GM23338 (cell line): ENCODE data around the gene CARMIL1. TPM values are rescaled to one million over a fixed set of nuclear protein-coding genes. Genes with fewer than 3 reads are reported as not detected.

Experiments used
- ATAC-seq: fragments of 200-7000 bp; cut with Tn5 transposase; 3 replicates; pipeline ENCODE4 v1.9.1; 2020
- DNase-seq: peaks from one replicate; pipeline ENCODE4 v3.0.0-alpha.2; 2015; ENCODE audit warnings: low spot score
- H2AFZ ChIP-seq: fragments of 200-600 bp; sonication (generic); 2 replicates; pipeline ENCODE4 v1.8.0; 2016; ENCODE audit warnings: antibody characterized with exemption, mild to moderate bottlenecking, moderate library complexity
- H3F3A ChIP-seq: fragments of 200-600 bp; sonication (generic); replicated peaks from 2 replicates; pipeline ENCODE4 v1.8.0; 2017; ENCODE audit warnings: antibody characterized with exemption, mixed run types, low read depth
- H3K27ac ChIP-seq: fragments of 200-600 bp; sonication (generic); 2 replicates; pipeline ENCODE4 v1.6.1; 2016; ENCODE audit warnings: low read depth
- H3K27me3 ChIP-seq: fragments of 200-600 bp; sonication (generic); 2 replicates; pipeline ENCODE4 v1.8.0; 2016; ENCODE audit warnings: mild to moderate bottlenecking, mixed run types, moderate library complexity; ENCODE audit not compliant: insufficient read depth
- H3K36me3 ChIP-seq: fragments of 200-600 bp; sonication (generic); 2 replicates; pipeline ENCODE4 v1.8.0; 2016; ENCODE audit warnings: mild to moderate bottlenecking; ENCODE audit not compliant: insufficient read depth
- H3K4me1 ChIP-seq: fragments of 200-600 bp; sonication (generic); 2 replicates; pipeline ENCODE4 v1.8.0; 2016; ENCODE audit warnings: mild to moderate bottlenecking, moderate library complexity; ENCODE audit not compliant: insufficient read depth
- H3K4me2 ChIP-seq: fragments of 200-600 bp; sonication (generic); 2 replicates; pipeline ENCODE4 v1.7.1; 2017; ENCODE audit warnings: mixed run types
- H3K4me3 ChIP-seq: fragments of 200-600 bp; sonication (generic); 2 replicates; pipeline ENCODE4 v1.6.1; 2016; ENCODE audit warnings: mixed run types
- H3K79me2 ChIP-seq: fragments of 200-600 bp; sonication (generic); replicated peaks from 2 replicates; pipeline ENCODE4 v1.8.0; 2017; ENCODE audit warnings: mild to moderate bottlenecking; ENCODE audit not compliant: insufficient read depth
- H3K9me2 ChIP-seq: fragments of 200-600 bp; sonication (generic); 2 replicates; pipeline ENCODE4 v1.8.0; 2017; ENCODE audit not compliant: insufficient read depth
- H4K20me1 ChIP-seq: fragments of 200-600 bp; sonication (generic); replicated peaks from 2 replicates; pipeline ENCODE4 v1.8.0; 2017; ENCODE audit warnings: mild to moderate bottlenecking; ENCODE audit not compliant: insufficient read depth
- H3K27ac Mint-ChIP-seq: 2 replicates; pipeline ENCODE4 v1.8.0; 2020; ENCODE audit warnings: inconsistent platforms, mild to moderate bottlenecking, moderate library complexity, mixed read lengths
- H3K27me3 Mint-ChIP-seq: 3 replicates; pipeline ENCODE4 v1.8.0; 2022; ENCODE audit warnings: low read depth, mild to moderate bottlenecking, moderate library complexity, mixed read lengths, inconsistent platforms; ENCODE audit not compliant: insufficient read depth, poor library complexity
- H3K36me3 Mint-ChIP-seq: 3 replicates; pipeline ENCODE4 v1.8.0; 2021; ENCODE audit warnings: low read depth, mild to moderate bottlenecking, inconsistent platforms, moderate library complexity, mixed read lengths
- H3K4me1 Mint-ChIP-seq: 3 replicates; pipeline ENCODE4 v1.8.0; 2020; ENCODE audit warnings: mild to moderate bottlenecking, inconsistent platforms, mixed read lengths
- H3K4me3 Mint-ChIP-seq: 3 replicates; pipeline ENCODE4 v1.8.0; 2021; ENCODE audit warnings: moderate library complexity, mild to moderate bottlenecking, inconsistent platforms, mixed read lengths
- H3K9me3 Mint-ChIP-seq: 3 replicates; pipeline ENCODE4 v1.8.0; 2020; ENCODE audit warnings: moderate library complexity, mild to moderate bottlenecking, inconsistent platforms, mixed read lengths
- CREB1 ChIP-seq: fragments of 250-450 bp; sonication (Bioruptor Pico); IDR thresholded peaks from 2 replicates; pipeline ENCODE4 v1.5.0; 2020; ENCODE audit warnings: low read depth, mild to moderate bottlenecking, moderate library complexity
- JUNB ChIP-seq: IDR thresholded peaks from one replicate; pipeline ENCODE4 v1.6.1; 2016; ENCODE audit warnings: antibody characterized with exemption; ENCODE audit not compliant: unreplicated experiment
- POLR2AphosphoS5 ChIP-seq: IDR thresholded peaks from 2 replicates; pipeline ENCODE4 v1.6.1; 2016; ENCODE audit warnings: antibody characterized with exemption, low read depth
- polyA plus RNA-seq: library from polyadenylated mRNA; unstranded; fragments of >200 nt; fragmentation: Nextera tagmentation; extraction: Ambion mirVana; gene quantifications from 2 replicates; pipeline ENCODE4 v1.2.1, GENCODE V29; 2016
- total RNA-seq: library from RNA; depleted of rRNA; stranded (reverse); fragments of >200 nt; shearing (Covaris generic); gene quantifications from 2 replicates; pipeline ENCODE4 v1.2.3, GENCODE V29; 2014
- TF ChIP-seq, protein P1 (sequence below): IDR thresholded peaks from 2 replicates; pipeline ENCODE4 v1.6.1; 2016; ENCODE audit warnings: antibody characterized with exemption
- TF ChIP-seq, protein P2 (sequence below), 2 experiments: fragments of 200-600 bp in 1 of 2; sonication (generic) in 1 of 2; conservative IDR thresholded peaks; 2 replicates each; pipeline versions ENCODE4 v1.5.1 to v1.6.1; 2016 to 2017; ENCODE audit warnings: antibody characterized with exemption in 2 of 2, low read depth in 2 of 2, mild to moderate bottlenecking in 2 of 2, moderate library complexity in 1 of 2

CARMIL1 gene
- total and polyA plus RNA-seq, 2 experiments from 2014 or later = 43.2 to 66.9 TPM

DNA sequence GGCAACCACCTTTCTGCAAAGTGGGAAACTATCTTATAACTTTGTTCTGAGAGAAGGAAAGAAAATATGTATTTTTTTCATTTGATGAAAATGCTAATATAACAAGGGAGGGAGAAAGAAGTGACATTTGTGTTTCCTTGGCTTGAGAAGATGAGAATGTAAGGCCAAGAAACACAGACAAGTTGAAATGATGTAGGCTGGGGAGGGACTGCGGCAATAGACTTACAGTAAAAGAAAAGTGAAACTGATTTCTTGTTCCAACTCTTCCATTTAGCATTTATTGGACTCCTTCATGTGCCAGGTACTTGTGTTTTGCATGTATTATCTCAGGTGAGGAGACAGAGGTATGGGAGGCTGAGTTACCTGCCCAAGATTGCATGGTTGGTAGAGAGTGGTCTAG is 130.9 kb downstream of the CARMIL1 start:
- H3K4me2 ChIP-seq = no peak overlapping the region
- Mint-ChIP-seq H3K4me3 (no peak overlapping the region), H3K27ac (no peak overlapping the region), H3K36me3 (no peaks in the 10 kb centered on the region), H3K9me3 (no peaks in the 10 kb centered on the region), H3K4me1 (peaks cover 45% of the 10 kb centered on the region), H3K27me3 (peaks cover 3% of the 10 kb centered on the region)
- H3K27ac ChIP-seq = no peak overlapping the region
- no peaks in the 10 kb centered on the region for H3F3A ChIP-seq
- H3K27me3 ChIP-seq = no peaks in the 10 kb centered on the region
- DNase-seq (no peak), ATAC-seq (no peak)
- H3K4me1 ChIP-seq = peaks cover 88% of the 10 kb centered on the region
- peaks cover 12% of the 10 kb centered on the region; the same call in 1 of the 2 replicates for H3K9me2 ChIP-seq
- no peaks in the 10 kb centered on the region for H3K36me3 ChIP-seq
- no peak overlapping the region for H2AFZ ChIP-seq
- no peaks in the 10 kb centered on the region; the same call in 1 of the 2 replicates for H4K20me1 ChIP-seq
- peaks cover 79% of the 10 kb centered on the region for H3K79me2 ChIP-seq
- no peak overlapping the region for H3K4me3 ChIP-seq
- no peak for TF ChIP-seq JUNB
- no peak for TF ChIP-seq POLR2AphosphoS5
- TF ChIP-seq CREB1 (CRISPR knock-in tag) = no peak
- TF ChIP-seq, protein P1, sequence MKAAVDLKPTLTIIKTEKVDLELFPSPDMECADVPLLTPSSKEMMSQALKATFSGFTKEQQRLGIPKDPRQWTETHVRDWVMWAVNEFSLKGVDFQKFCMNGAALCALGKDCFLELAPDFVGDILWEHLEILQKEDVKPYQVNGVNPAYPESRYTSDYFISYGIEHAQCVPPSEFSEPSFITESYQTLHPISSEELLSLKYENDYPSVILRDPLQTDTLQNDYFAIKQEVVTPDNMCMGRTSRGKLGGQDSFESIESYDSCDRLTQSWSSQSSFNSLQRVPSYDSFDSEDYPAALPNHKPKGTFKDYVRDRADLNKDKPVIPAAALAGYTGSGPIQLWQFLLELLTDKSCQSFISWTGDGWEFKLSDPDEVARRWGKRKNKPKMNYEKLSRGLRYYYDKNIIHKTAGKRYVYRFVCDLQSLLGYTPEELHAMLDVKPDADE = no peak

DNA sequence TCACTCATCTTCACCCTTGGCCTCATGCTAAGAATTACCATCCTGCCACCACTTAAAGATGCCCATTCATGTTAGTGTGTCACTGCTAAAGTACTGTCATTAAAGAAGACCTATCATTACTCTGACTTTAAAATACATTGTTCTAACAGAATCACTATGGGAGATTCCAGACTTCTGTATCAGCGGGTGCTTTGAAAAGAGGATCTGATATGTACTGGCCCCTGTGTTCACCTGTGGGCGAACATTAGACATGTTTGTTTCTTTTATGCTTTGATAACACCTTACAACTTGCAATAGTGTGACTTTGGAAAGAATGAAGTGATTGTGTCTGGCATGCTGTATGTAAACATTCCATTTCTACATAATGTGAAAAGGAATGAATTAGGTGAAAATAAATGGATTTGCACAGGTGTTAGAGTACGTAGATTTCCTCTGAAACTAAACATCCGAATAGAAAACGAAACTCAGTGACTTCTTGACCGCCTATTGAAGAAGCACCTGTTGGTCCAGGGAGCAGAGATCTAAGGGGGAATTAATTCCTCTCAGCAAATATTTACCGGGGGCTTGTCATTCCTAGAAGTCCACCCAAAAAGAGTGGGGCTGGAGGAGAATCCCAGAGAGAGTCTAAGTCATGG is 132.3 kb downstream of the CARMIL1 start:
- H3K36me3 Mint-ChIP-seq = no peaks in the 10 kb centered on the region
- peaks cover 3% of the 10 kb centered on the region for H3K27me3 Mint-ChIP-seq
- DNase-seq (no peak), ATAC-seq (no peak)
- no peak overlapping the region for H3K27ac Mint-ChIP-seq
- Histone ChIP-seq H3K4me3 (no peak overlapping the region), H4K20me1 (no peaks in the 10 kb centered on the region; the same call in 1 of the 2 replicates), H3F3A (no peaks in the 10 kb centered on the region), H2AFZ (no peak overlapping the region), H3K9me2 (peaks cover 8% of the 10 kb centered on the region; the same call in 1 of the 2 replicates), H3K79me2 (peaks cover 76% of the 10 kb centered on the region), H3K27ac (no peak overlapping the region), H3K36me3 (no peaks in the 10 kb centered on the region), H3K27me3 (no peaks in the 10 kb centered on the region), H3K4me1 (peaks cover 88% of the 10 kb centered on the region), H3K4me2 (peak overlapping the region; percentile 21; the same call in 1 of the 2 replicates)
- peaks cover 58% of the 10 kb centered on the region for H3K4me1 Mint-ChIP-seq
- no peaks in the 10 kb centered on the region for H3K9me3 Mint-ChIP-seq
- TF ChIP-seq, protein P2, sequence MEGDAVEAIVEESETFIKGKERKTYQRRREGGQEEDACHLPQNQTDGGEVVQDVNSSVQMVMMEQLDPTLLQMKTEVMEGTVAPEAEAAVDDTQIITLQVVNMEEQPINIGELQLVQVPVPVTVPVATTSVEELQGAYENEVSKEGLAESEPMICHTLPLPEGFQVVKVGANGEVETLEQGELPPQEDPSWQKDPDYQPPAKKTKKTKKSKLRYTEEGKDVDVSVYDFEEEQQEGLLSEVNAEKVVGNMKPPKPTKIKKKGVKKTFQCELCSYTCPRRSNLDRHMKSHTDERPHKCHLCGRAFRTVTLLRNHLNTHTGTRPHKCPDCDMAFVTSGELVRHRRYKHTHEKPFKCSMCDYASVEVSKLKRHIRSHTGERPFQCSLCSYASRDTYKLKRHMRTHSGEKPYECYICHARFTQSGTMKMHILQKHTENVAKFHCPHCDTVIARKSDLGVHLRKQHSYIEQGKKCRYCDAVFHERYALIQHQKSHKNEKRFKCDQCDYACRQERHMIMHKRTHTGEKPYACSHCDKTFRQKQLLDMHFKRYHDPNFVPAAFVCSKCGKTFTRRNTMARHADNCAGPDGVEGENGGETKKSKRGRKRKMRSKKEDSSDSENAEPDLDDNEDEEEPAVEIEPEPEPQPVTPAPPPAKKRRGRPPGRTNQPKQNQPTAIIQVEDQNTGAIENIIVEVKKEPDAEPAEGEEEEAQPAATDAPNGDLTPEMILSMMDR (conservative IDR thresholded peaks at IDR 0.05; ENCODE audit: low read depth in 2 of 2) = no peak
- no peak overlapping the region for H3K4me3 Mint-ChIP-seq
